Coronary artery (tissue), 2 donors: ENCODE results near the gene LYST.

Experiments
- DNase-seq: peaks from one replicate; pipeline ENCODE4 v3.0.0-alpha.2; 2017; ENCODE audit warnings: low spot score
- H3K27ac ChIP-seq, 2 donors: fragments of 200-600 bp; sonication (generic); one replicate each; pipeline ENCODE4 v1.5.1; 2016 to 2019
- H3K4me3 ChIP-seq: fragments of 200-600 bp; sonication (generic); 2 replicates; pipeline ENCODE4 v1.5.1; 2016; ENCODE audit warnings: mild to moderate bottlenecking, moderate library complexity
- CTCF ChIP-seq: fragments of 200-600 bp; sonication (generic); IDR thresholded peaks from one replicate; pipeline ENCODE4 v1.5.1; 2019; ENCODE audit warnings: antibody characterized with exemption

Gene LYST

GRCh38 chr1:235721982-235722381, 144.7 kb downstream of the LYST start:
- Histone ChIP-seq H3K4me3 (no peak overlapping the region), H3K27ac (no peak overlapping the region)
- no peak for DNase-seq
- TF ChIP-seq CTCF: no peak

- no peak overlapping the region for H3K27ac ChIP-seq
- TF ChIP-seq CTCF: no peak
- no peak overlapping the region for H3K4me3 ChIP-seq
- no peak for DNase-seq
Measured at GRCh38 chr1:235720544-235720943, 146.2 kb downstream of the LYST start.

GRCh38 chr1:235714205-235714897, 152.4 kb downstream of the LYST start:
- Histone ChIP-seq H3K4me3 (no peak overlapping the region), H3K27ac (no peak overlapping the region)
- TF ChIP-seq CTCF: no peak
- no peak for DNase-seq

DNA sequence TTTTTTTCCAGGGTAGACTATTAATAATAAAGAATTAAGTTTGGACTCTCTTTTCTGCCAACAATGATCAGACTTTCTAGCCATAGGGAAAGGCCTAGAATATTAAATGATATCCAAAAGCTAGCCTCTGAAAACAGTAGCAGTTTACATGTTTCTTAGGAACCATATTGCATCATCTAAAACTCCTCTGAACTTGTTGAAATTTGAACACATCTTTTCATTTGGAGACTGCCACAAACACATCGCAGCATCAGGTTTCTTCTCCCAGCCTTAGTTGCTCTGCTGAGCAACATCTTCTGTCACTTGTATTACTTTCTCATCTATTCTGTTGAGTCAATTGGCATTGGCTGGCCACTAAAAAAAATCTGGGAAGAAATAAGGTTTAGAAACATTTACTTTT, 153.9 kb downstream of the LYST start:
- no peak for TF ChIP-seq CTCF
- no peak overlapping the region for H3K4me3 ChIP-seq
- H3K27ac ChIP-seq: no peak overlapping the region
- no peak for DNase-seq

- no peak for DNase-seq
- TF ChIP-seq CTCF: no peak
- Histone ChIP-seq H3K4me3 (no peak overlapping the region), H3K27ac (no peak overlapping the region)
Measured at GRCh38 chr1:235710687-235711086, 156.0 kb downstream of the LYST start.

- H3K27ac ChIP-seq: no peak overlapping the region
Measured at GRCh38 chr1:235709018-235709417, 157.7 kb downstream of the LYST start.

More at GRCh38 chr1:235709018-235709417, 157.7 kb downstream of the LYST start:
- no peak overlapping the region for H3K4me3 ChIP-seq
- no peak for TF ChIP-seq CTCF
- DNase-seq: no peak
